B cell (primary cell): ENCODE measurements around the gene CLASP1. TPM values are rescaled to one million over a fixed set of nuclear protein-coding genes. Genes with fewer than 3 reads are reported as not detected.

Experiments
- ATAC-seq: fragments of 200-7000 bp; cut with Tn5 transposase; one replicate; pipeline ENCODE4 v1.10.0; 2021; ENCODE audit warnings: low read depth, mild to moderate bottlenecking, moderate number of reproducible peaks, moderate library complexity
- CTCF ChIA-PET: fragments of 350-600 bp; sonication (Branson Sonifier 250); formaldehyde crosslinking; loops from one replicate; lab custom pipeline; 2021; ENCODE audit warnings: antibody characterized with exemption, inconsistent platforms; lab: Charles Lee
- POLR2A ChIA-PET: fragments of 350-600 bp; sonication (Branson Sonifier 250); formaldehyde crosslinking; loops from one replicate; lab custom pipeline; 2021; ENCODE audit warnings: antibody characterized with exemption; lab: Charles Lee
- DNase-seq: peaks from one replicate; pipeline ENCODE4 v3.0.0; 2013
- H2AFZ ChIP-seq: 2 replicates; pipeline ENCODE4 v1.6.1; 2012; ENCODE audit warnings: mild to moderate bottlenecking, low read depth, low read length; ENCODE audit not compliant: insufficient read depth, poor library complexity, severe bottlenecking
- H3K27ac ChIP-seq, 2 donors: 1 replicate in 1 of 2; 2 replicates in 1 of 2; pipeline ENCODE4 v1.5.1; 2012 to 2013; ENCODE audit warnings: low read length in 2 of 2, mild to moderate bottlenecking in 2 of 2, moderate library complexity in 1 of 2
- H3K27me3 ChIP-seq, 4 experiments: fragments of 200-600 bp in 1 of 4; sonication (generic) in 1 of 4; replicated peaks in 1 of 4; 1 replicate in 2 of 4; 2 replicates in 2 of 4; pipeline versions ENCODE4 v1.6.1 to v1.7.0; 2013 to 2016; ENCODE audit warnings: low read length in 3 of 4, mild to moderate bottlenecking in 2 of 4, mixed read lengths in 1 of 4, moderate library complexity in 1 of 4; ENCODE audit not compliant: insufficient read depth in 4 of 4, control insufficient read depth in 3 of 4; ENCODE audit errors: control extremely low read depth in 1 of 4
- H3K36me3 ChIP-seq, 2 experiments: replicated peaks in 1 of 2; 1 replicate in 1 of 2; 2 replicates in 1 of 2; pipeline versions ENCODE4 v1.6.1 to v1.7.1; 2013; ENCODE audit warnings: low read length in 1 of 2; ENCODE audit not compliant: insufficient read depth in 2 of 2, control insufficient read depth in 1 of 2; ENCODE audit errors: control extremely low read depth in 1 of 2, extremely low read depth in 1 of 2
- H3K4me1 ChIP-seq, 2 donors: fragments of 200-600 bp in 1 of 2; sonication (generic) in 1 of 2; 1 replicate in 1 of 2; 2 replicates in 1 of 2; pipeline versions ENCODE4 v1.5.1 to v1.6.1; 2013 to 2017; ENCODE audit warnings: low read length in 2 of 2; ENCODE audit not compliant: control insufficient read depth in 2 of 2, insufficient read depth in 2 of 2
- H3K4me2 ChIP-seq: replicated peaks from 2 replicates; pipeline ENCODE3; 2012; ENCODE audit warnings: mild to moderate bottlenecking, low read depth, low read length; ENCODE audit not compliant: poor library complexity, severe bottlenecking
- H3K4me3 ChIP-seq, 5 experiments: fragments of 200-600 bp in 1 of 5; sonication (generic) in 1 of 5; 1 replicate in 3 of 5; 2 replicates in 2 of 5; pipeline versions ENCODE4 v1.5.1 to v1.7.0; 2011 to 2016; ENCODE audit warnings: low read length in 4 of 5, mild to moderate bottlenecking in 4 of 5, low read depth in 2 of 5, control low read depth in 1 of 5, moderate library complexity in 1 of 5; ENCODE audit not compliant: insufficient read depth in 1 of 5; ENCODE audit errors: control extremely low read depth in 1 of 5, extremely low read depth in 1 of 5
- H3K79me2 ChIP-seq: fragments of 200-600 bp; sonication (generic); one replicate; pipeline ENCODE4 v1.6.0; 2016; ENCODE audit warnings: low read length; ENCODE audit not compliant: control insufficient read depth, insufficient read depth
- H3K9ac ChIP-seq: fragments of 200-600 bp; sonication (generic); 2 replicates; pipeline ENCODE4 v1.6.1; 2017; ENCODE audit warnings: mild to moderate bottlenecking, low read length, moderate library complexity
- H3K9me3 ChIP-seq, 3 donors: one replicate each; pipeline versions ENCODE4 v1.6.1 to v1.7.1; 2013; ENCODE audit warnings: low read length in 2 of 3; ENCODE audit not compliant: control insufficient read depth in 2 of 3, insufficient read depth in 1 of 3; ENCODE audit errors: control extremely low read depth in 1 of 3
- H4K20me1 ChIP-seq: 2 replicates; pipeline ENCODE4 v1.6.0; 2012; ENCODE audit warnings: mild to moderate bottlenecking, low read length; ENCODE audit not compliant: insufficient read depth, control insufficient read depth, poor library complexity, severe bottlenecking
- H3K27ac Mint-ChIP-seq: one replicate; pipeline ENCODE4 v1.8.0; 2021; ENCODE audit warnings: mixed read lengths
- H3K27me3 Mint-ChIP-seq: one replicate; pipeline ENCODE4 v1.8.0; 2021; ENCODE audit warnings: mixed read lengths
- H3K4me1 Mint-ChIP-seq: one replicate; pipeline ENCODE4 v1.8.0; 2021; ENCODE audit warnings: mixed read lengths
- H3K4me3 Mint-ChIP-seq: one replicate; pipeline ENCODE4 v1.8.0; 2021; ENCODE audit warnings: mixed read lengths
- H3K9me3 Mint-ChIP-seq: one replicate; pipeline ENCODE4 v1.8.0; 2022; ENCODE audit warnings: mixed read lengths; ENCODE audit not compliant: insufficient read depth
- EZH2 ChIP-seq: IDR thresholded peaks from 2 replicates; pipeline ENCODE4 v1.6.1; 2012; ENCODE audit warnings: borderline replicate concordance, low read depth, mild to moderate bottlenecking, moderate library complexity, low read length; ENCODE audit not compliant: insufficient read depth, poor library complexity, severe bottlenecking
- WGBS: methylation state at CpG from one replicate; pipeline ENCODE4 v1.1.5; 2013; ENCODE audit warnings: missing lambda C conversion rate; ENCODE audit not compliant: insufficient coverage; 5-methylcytosine and 5-hydroxymethylcytosine counted together
- intact Hi-C: fragments of 100-400 bp; cut with micrococcal nuclease; formaldehyde crosslinking; loops from one replicate; pipeline ENCODE4 v1.10.0; 2022
- polyA plus RNA-seq: library from polyadenylated mRNA; depleted of rRNA; stranded (reverse); fragments of >200 nt; gene quantifications from 2 replicates; pipeline ENCODE4 v1.2.3, GENCODE V29; 2012
- total RNA-seq, 2 donors: library from RNA; stranded (reverse); fragments of 120-200 nt in 1 of 2; gene quantifications; 1 replicate in 1 of 2; 2 replicates in 1 of 2; pipeline versions ENCODE4 v1.2.3 to v1.2.4, GENCODE V29; 2013 to 2022
- TF ChIP-seq, protein P1 (sequence below): fragments of 200-600 bp; IDR thresholded peaks from one replicate; pipeline ENCODE4 v1.8.0; 2022; ENCODE audit warnings: antibody characterized with exemption, mild to moderate bottlenecking

The CLASP1 gene
- total and polyA plus RNA-seq, 2 donors (not counting 1 experiment from before 2014, with no cell fraction given): 8.7 to 88.0 TPM

DNA sequence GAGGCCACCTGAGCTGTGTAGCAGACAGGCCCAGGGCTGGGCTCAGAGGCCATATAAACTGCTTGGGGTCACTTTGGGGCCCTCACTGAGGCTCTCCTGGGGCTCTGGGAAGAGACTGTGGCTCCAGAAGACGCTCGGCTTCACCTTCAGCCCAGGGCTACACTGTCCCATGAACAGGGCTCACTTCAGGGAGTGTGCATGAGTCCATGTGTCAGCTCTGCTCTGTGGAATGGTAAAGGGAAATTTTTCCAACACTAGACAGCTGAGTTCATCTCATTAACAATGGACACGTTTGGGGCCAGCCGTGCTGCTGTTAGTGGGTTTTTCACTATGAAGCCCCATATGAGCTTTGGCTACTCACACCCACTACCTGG is 298.9 kb downstream of the CLASP1 start:
- ChIA-PET POLR2A (no interaction called here), CTCF (no interaction called here)

DNA sequence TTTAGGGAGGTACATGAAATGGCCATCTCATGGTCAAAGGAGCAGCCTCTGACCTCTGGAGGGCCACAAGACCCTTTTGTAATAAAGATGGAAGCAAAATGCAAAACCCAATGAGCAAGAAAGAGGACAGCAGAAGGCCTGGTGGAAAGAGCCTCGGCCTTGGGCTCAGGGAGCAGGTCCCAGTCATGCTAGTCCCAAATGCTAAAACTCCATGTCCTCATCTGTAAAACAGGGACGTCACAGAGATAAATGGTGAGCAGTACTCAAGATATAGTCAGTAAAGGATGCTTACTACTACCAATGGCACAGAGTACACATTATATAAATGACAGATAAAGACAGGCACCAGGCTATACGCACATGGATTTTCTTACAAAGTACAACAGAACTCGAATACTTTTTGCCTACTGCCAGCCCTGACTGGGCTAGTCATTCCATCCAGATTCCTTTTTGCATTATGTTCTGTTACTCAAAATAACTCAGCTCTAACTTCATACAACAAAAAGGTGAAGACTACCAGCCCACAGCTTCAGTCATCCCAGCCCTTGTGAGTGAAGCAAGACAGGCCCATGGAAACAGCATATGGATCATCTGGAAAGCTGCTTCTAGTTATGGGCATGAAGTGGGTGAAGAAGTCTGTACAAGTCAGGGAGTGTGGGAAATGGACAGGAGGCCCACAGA is 299.4 kb downstream of the CLASP1 start:
- intact Hi-C loops: no loop called here
- POLR2A ChIA-PET: no interaction called here
- Mint-ChIP-seq H3K27ac (no peak overlapping the region), H3K9me3 (no peaks in the 10 kb centered on the region), H3K27me3 (no peaks in the 10 kb centered on the region), H3K4me1 (no peaks in the 10 kb centered on the region), H3K4me3 (no peak overlapping the region)
- WGBS: 100% methylated on average over 2 of the region's 4 CpGs
- no peak overlapping the region for H3K4me3 ChIP-seq
- H3K27me3 ChIP-seq: no peaks in the 10 kb centered on the region
- DNase-seq (no peak), ATAC-seq (no peak)
- no peak overlapping the region for H3K4me2 ChIP-seq
- H4K20me1 ChIP-seq: no peaks in the 10 kb centered on the region
- no peaks in the 10 kb centered on the region for H3K9me3 ChIP-seq
- H3K9ac ChIP-seq: no peak overlapping the region
- no peak overlapping the region for H2AFZ ChIP-seq
- CTCF ChIA-PET: interaction anchor here (1.4 kb wide), 1 partner anchor 14 kb away, joined by 3 read pairs; no protein-coding TSS in a partner anchor
- H3K4me1 ChIP-seq: no peaks in the 10 kb centered on the region
- no peak overlapping the region for H3K27ac ChIP-seq
- TF ChIP-seq, protein P1, sequence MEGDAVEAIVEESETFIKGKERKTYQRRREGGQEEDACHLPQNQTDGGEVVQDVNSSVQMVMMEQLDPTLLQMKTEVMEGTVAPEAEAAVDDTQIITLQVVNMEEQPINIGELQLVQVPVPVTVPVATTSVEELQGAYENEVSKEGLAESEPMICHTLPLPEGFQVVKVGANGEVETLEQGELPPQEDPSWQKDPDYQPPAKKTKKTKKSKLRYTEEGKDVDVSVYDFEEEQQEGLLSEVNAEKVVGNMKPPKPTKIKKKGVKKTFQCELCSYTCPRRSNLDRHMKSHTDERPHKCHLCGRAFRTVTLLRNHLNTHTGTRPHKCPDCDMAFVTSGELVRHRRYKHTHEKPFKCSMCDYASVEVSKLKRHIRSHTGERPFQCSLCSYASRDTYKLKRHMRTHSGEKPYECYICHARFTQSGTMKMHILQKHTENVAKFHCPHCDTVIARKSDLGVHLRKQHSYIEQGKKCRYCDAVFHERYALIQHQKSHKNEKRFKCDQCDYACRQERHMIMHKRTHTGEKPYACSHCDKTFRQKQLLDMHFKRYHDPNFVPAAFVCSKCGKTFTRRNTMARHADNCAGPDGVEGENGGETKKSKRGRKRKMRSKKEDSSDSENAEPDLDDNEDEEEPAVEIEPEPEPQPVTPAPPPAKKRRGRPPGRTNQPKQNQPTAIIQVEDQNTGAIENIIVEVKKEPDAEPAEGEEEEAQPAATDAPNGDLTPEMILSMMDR: no peak
- TF ChIP-seq EZH2: no peak
- peaks cover 2 to 84% of the 10 kb centered on the region in 2 experiments for H3K36me3 ChIP-seq
- no peaks in the 10 kb centered on the region for H3K79me2 ChIP-seq

More for the DNA sequence above, 298.9 kb downstream of the CLASP1 start:
- no peak overlapping the region for H3K9ac ChIP-seq
- no peak overlapping the region for H3K4me2 ChIP-seq
- no peaks in the 10 kb centered on the region for H4K20me1 ChIP-seq
- no peak overlapping the region for H3K27ac ChIP-seq
- peaks cover 2 to 82% of the 10 kb centered on the region in 2 experiments for H3K36me3 ChIP-seq
- no peak overlapping the region for H3K4me3 ChIP-seq
- Mint-ChIP-seq H3K27ac (no peak overlapping the region), H3K4me1 (no peaks in the 10 kb centered on the region), H3K27me3 (no peaks in the 10 kb centered on the region), H3K9me3 (no peaks in the 10 kb centered on the region), H3K4me3 (no peak overlapping the region)
- no peak for TF ChIP-seq EZH2
- TF ChIP-seq, protein P1: no peak
- no peaks in the 10 kb centered on the region for H3K79me2 ChIP-seq
- H3K27me3 ChIP-seq: no peaks in the 10 kb centered on the region
- WGBS: 100% methylated on average over 2 of the region's 4 CpGs
- H3K4me1 ChIP-seq: no peaks in the 10 kb centered on the region
- intact Hi-C loops: no loop called here
- no peak overlapping the region for H2AFZ ChIP-seq
- ATAC-seq (no peak), DNase-seq (no peak)
- H3K9me3 ChIP-seq: no peaks in the 10 kb centered on the region
